HL-60 (cell line): ENCODE data around the gene CHST3.

ENCODE experiments used
- DNase-seq, 2 experiments: peaks; one replicate each; pipeline ENCODE4 v3.0.0-alpha.2; 2010 to 2020; ENCODE audit warnings: low read depth in 1 of 2, low spot score in 1 of 2
- H3K27ac ChIP-seq: fragments of 250-450 bp; sonication (Bioruptor Pico); replicated peaks from 2 replicates; pipeline ENCODE4 v1.5.1; 2020; ENCODE audit warnings: mild to moderate bottlenecking, moderate library complexity
- H3K27me3 ChIP-seq: fragments of 250-450 bp; sonication (Bioruptor Pico); 2 replicates; pipeline ENCODE4 v1.5.1; 2021; ENCODE audit warnings: mild to moderate bottlenecking, moderate library complexity; ENCODE audit not compliant: insufficient read depth, poor library complexity, severe bottlenecking
- H3K4me3 ChIP-seq: replicated peaks from 2 replicates; pipeline ENCODE4 v1.5.1; 2011; ENCODE audit warnings: mild to moderate bottlenecking, control low read depth, low read length; ENCODE audit not compliant: insufficient read depth
- GABPA ChIP-seq: IDR thresholded peaks from 2 replicates; pipeline ENCODE4 v1.6.1; 2012; ENCODE audit warnings: low read depth
- POLR2AphosphoS5 ChIP-seq: IDR thresholded peaks from 2 replicates; pipeline ENCODE4 v1.6.1; 2012; ENCODE audit warnings: low read depth
- SPI1 ChIP-seq: IDR thresholded peaks from 2 replicates; pipeline ENCODE4 v1.6.1; 2012; ENCODE audit warnings: low read depth, mild to moderate bottlenecking, borderline replicate concordance
- TF ChIP-seq, protein P1 (sequence below): IDR thresholded peaks from one replicate; pipeline ENCODE4 v1.5.1; 2011; ENCODE audit warnings: low read length, control low read depth, inconsistent platforms; ENCODE audit not compliant: insufficient read depth
- TF ChIP-seq, protein P2 (sequence below): IDR thresholded peaks from 2 replicates; pipeline ENCODE4 v1.6.1; 2012; ENCODE audit warnings: low read depth; ENCODE audit not compliant: insufficient replicate concordance

Gene CHST3

DNA sequence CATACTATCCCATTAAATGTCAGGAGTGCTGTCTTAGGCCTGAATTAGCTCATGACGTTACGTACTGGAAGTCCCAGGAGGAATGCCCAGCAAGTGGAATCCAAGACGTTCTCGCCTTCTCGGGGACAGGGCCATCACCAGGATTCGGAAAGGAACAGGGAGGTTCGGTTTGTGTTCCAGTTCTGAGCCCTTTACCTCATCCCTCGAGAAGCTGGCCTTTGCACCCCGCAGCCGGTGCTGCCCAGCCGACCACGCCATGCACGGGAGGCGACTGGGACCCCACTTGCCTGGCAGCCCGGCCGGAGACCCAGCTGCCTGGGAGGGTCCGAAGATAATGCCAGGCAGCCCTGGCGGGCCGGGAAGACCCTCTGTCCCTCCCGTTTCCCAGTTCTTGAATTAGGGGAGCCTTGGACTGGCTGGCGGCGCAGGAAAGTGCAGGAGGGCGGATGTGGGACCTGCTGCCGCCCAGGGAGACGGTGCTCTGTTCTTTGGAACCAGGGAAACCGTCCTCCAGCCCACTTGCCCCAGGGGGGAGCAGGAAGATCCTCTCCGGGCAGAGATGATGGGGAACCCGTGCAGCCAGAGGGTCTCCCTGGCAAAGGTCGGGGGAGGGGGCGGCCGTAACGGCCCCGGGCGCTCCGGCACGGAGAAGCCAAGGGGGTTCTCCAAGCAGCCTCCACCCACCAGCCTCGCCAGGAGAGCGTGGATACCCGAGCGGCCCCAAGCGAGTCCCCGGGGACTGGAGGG is 671 bp upstream of the CHST3 start:
- TF ChIP-seq SPI1 (no peak), POLR2AphosphoS5 (no peak), GABPA (no peak)
- TF ChIP-seq, protein P1, sequence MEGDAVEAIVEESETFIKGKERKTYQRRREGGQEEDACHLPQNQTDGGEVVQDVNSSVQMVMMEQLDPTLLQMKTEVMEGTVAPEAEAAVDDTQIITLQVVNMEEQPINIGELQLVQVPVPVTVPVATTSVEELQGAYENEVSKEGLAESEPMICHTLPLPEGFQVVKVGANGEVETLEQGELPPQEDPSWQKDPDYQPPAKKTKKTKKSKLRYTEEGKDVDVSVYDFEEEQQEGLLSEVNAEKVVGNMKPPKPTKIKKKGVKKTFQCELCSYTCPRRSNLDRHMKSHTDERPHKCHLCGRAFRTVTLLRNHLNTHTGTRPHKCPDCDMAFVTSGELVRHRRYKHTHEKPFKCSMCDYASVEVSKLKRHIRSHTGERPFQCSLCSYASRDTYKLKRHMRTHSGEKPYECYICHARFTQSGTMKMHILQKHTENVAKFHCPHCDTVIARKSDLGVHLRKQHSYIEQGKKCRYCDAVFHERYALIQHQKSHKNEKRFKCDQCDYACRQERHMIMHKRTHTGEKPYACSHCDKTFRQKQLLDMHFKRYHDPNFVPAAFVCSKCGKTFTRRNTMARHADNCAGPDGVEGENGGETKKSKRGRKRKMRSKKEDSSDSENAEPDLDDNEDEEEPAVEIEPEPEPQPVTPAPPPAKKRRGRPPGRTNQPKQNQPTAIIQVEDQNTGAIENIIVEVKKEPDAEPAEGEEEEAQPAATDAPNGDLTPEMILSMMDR = no peak
- TF ChIP-seq, protein P2, sequence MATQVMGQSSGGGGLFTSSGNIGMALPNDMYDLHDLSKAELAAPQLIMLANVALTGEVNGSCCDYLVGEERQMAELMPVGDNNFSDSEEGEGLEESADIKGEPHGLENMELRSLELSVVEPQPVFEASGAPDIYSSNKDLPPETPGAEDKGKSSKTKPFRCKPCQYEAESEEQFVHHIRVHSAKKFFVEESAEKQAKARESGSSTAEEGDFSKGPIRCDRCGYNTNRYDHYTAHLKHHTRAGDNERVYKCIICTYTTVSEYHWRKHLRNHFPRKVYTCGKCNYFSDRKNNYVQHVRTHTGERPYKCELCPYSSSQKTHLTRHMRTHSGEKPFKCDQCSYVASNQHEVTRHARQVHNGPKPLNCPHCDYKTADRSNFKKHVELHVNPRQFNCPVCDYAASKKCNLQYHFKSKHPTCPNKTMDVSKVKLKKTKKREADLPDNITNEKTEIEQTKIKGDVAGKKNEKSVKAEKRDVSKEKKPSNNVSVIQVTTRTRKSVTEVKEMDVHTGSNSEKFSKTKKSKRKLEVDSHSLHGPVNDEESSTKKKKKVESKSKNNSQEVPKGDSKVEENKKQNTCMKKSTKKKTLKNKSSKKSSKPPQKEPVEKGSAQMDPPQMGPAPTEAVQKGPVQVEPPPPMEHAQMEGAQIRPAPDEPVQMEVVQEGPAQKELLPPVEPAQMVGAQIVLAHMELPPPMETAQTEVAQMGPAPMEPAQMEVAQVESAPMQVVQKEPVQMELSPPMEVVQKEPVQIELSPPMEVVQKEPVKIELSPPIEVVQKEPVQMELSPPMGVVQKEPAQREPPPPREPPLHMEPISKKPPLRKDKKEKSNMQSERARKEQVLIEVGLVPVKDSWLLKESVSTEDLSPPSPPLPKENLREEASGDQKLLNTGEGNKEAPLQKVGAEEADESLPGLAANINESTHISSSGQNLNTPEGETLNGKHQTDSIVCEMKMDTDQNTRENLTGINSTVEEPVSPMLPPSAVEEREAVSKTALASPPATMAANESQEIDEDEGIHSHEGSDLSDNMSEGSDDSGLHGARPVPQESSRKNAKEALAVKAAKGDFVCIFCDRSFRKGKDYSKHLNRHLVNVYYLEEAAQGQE = no peak
- peaks cover 36% of the 10 kb centered on the region for H3K27me3 ChIP-seq
- no peak for DNase-seq
- no peak overlapping the region for H3K27ac ChIP-seq
- H3K4me3 ChIP-seq = no peak overlapping the region

DNA sequence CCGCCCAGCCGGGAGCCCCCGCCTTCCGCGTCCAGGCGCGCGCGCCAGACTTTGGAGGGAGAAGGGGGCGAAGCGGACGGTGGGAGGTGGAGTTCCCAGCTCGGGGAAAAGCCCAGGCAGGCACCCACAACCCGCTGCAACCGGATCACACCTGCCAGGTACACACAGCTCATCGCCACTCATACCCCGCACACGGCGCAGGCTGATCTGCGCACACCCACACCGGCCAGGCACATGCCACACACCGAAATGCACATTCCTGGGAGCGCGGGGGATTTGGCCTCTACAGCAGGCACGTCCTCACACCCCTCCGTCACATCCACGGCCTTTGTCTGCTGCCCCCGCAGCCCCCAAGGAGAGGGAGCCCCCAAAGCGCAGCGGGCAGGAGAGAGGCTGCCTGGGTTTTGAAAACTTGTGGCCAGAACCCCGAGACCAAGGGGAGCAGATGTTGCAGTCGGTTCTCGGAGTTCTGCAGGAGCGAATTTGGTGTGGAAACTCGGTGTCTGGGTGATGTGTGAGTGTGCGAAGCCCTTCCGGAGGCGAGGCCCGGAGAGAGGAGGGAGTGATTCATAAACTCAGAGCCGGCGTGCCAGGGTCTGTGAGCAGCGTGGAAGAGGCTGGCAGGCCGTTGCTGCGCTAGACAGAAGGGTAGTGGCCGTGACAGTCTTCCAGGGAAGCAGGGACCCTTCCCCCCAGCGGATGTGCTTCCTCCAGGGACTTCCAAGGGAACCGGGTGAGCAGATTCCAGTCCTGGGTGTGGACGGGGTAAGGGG is 734 bp downstream of the CHST3 start:
- Histone ChIP-seq H3K27ac (no peak overlapping the region), H3K27me3 (peaks cover 30% of the 10 kb centered on the region), H3K4me3 (no peak overlapping the region)
- TF ChIP-seq GABPA (no peak), SPI1 (no peak), POLR2AphosphoS5 (no peak)
- TF ChIP-seq, protein P2 = no peak
- TF ChIP-seq, protein P1 = no peak
- no peak for DNase-seq

DNA sequence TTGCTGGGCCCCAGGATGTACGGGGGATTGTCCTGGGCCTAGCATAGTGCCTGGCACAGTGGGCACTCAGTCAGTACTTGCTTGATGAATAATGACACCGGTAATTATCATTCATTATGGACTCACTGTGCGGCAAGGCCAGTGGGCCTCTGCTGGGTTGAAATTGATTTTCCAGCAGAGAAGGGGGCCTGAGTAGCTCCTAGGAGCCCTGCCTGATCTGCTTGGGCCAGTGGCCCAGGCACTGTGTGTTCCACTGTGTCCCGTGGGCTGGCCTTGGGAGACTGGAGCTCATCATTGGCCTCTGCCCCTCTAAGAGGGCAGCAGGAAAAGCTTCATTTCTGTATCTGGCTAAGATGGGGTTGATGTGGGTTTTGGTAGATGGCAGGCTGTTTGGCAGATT is 1.4 kb downstream of the CHST3 start:
- no peak for DNase-seq
- no peak overlapping the region for H3K4me3 ChIP-seq
- H3K27ac ChIP-seq = no peak overlapping the region
- H3K27me3 ChIP-seq = peaks cover 30% of the 10 kb centered on the region
- TF ChIP-seq, protein P2 = no peak
- TF ChIP-seq GABPA (no peak), SPI1 (no peak), POLR2AphosphoS5 (no peak)
- TF ChIP-seq, protein P1 = no peak
